ENCODE measurements around the gene SAPCD2.
"Not testable (repeated sequence)": the region's sequence is repeated elsewhere in the genome, so short reads cannot be mapped to it uniquely, and the experiment has no call there.

Gene SAPCD2

GRCh38 chr9:137048655-137049543 lies 21.5 kb downstream of the SAPCD2 start:
- DNase-seq (ENCODE audit: low read depth), result no peak

- DNase-seq (ENCODE audit: low read depth), result peak; percentile 69
Measured at GRCh38 chr9:137046088-137046787, 24.1 kb downstream of the SAPCD2 start, which contains the start of gene NPDC1. Gene NPDC1 (minus strand): TSS chr9:137046177. CDS start chr9:137045989, 188 bp downstream.

GRCh38 chr9:137045294-137046087 lies 24.9 kb downstream of the SAPCD2 start:
- DNase-seq (ENCODE audit: low read depth), result no peak

- DNase-seq (ENCODE audit: low read depth), result no peak
Measured at GRCh38 chr9:137044502-137045177, 25.7 kb downstream of the SAPCD2 start.

GRCh38 chr9:137044037-137044436 lies 26.3 kb downstream of the SAPCD2 start:
- no peak for DNase-seq (ENCODE audit: low read depth)

- no peak for DNase-seq (ENCODE audit: low read depth)
Measured at GRCh38 chr9:137042751-137043727, 27.3 kb downstream of the SAPCD2 start.

- DNase-seq (ENCODE audit: low read depth), result no peak
Measured at GRCh38 chr9:137041124-137041523, 29.2 kb downstream of the SAPCD2 start.

GRCh38 chr9:137040568-137040967 lies 29.8 kb downstream of the SAPCD2 start:
- no peak for DNase-seq (ENCODE audit: low read depth)

- DNase-seq (ENCODE audit: low read depth), result no peak
Measured at GRCh38 chr9:137039611-137040366, 30.6 kb downstream of the SAPCD2 start.

GRCh38 chr9:137038916-137039315 lies 31.4 kb downstream of the SAPCD2 start:
- no peak for DNase-seq (ENCODE audit: low read depth)

- DNase-seq (ENCODE audit: low read depth), result no peak
Measured at GRCh38 chr9:137037483-137037882, 32.9 kb downstream of the SAPCD2 start.

GRCh38 chr9:137037035-137037434 lies 33.3 kb downstream of the SAPCD2 start:
- no peak for DNase-seq (ENCODE audit: low read depth)

GRCh38 chr9:137035937-137036336 lies 34.4 kb downstream of the SAPCD2 start:
- no peak for DNase-seq (ENCODE audit: low read depth)

GRCh38 chr9:137035507-137035834 lies 34.9 kb downstream of the SAPCD2 start:
- no peak for DNase-seq (ENCODE audit: low read depth)

GRCh38 chr9:137034709-137035506 lies 35.4 kb downstream of the SAPCD2 start:
- DNase-seq (ENCODE audit: low read depth), result peak; percentile 81

- no peak for DNase-seq (ENCODE audit: low read depth)
Measured at GRCh38 chr9:137034039-137034708, 36.2 kb downstream of the SAPCD2 start.

- DNase-seq (ENCODE audit: low read depth), result not testable (repeated sequence)
Measured at GRCh38 chr9:137033481-137033880, 36.9 kb downstream of the SAPCD2 start.

GRCh38 chr9:137032858-137033257 lies 37.5 kb downstream of the SAPCD2 start:
- no peak for DNase-seq (ENCODE audit: low read depth)
